IPS DF 4.7 (cell line): ENCODE results near the gene RPL38.

Experiments
- DNase-seq: peaks from one replicate; pipeline ENCODE4 v3.0.0-alpha.2; 2013; ENCODE audit warnings: low spot score; ENCODE audit errors: extremely low read depth

The RPL38 gene

GRCh38 chr17:74224959-74225725, 21.7 kb downstream of the RPL38 start:
- DNase-seq, result no peak

- DNase-seq, result no peak
Measured at GRCh38 chr17:74226252-74226651, 22.8 kb downstream of the RPL38 start.

- no peak for DNase-seq
Measured at GRCh38 chr17:74227271-74228080, 24.0 kb downstream of the RPL38 start.

- no peak for DNase-seq
Measured at GRCh38 chr17:74228306-74228978, 25.0 kb downstream of the RPL38 start.

- DNase-seq, result no peak
Measured at GRCh38 chr17:74230896-74231295, 27.4 kb downstream of the RPL38 start.

- no peak for DNase-seq
Measured at GRCh38 chr17:74231928-74232907, 28.7 kb downstream of the RPL38 start.

GRCh38 chr17:74233937-74234336, 30.5 kb downstream of the RPL38 start:
- DNase-seq, result no peak

GRCh38 chr17:74234486-74234885, 31.0 kb downstream of the RPL38 start:
- no peak for DNase-seq

GRCh38 chr17:74235040-74235581, 31.6 kb downstream of the RPL38 start:
- no peak for DNase-seq

- no peak for DNase-seq
Measured at GRCh38 chr17:74235911-74236371, 32.5 kb downstream of the RPL38 start.

GRCh38 chr17:74237321-74237720, 33.8 kb downstream of the RPL38 start:
- no peak for DNase-seq

- DNase-seq, result no peak
Measured at GRCh38 chr17:74239172-74239571, 35.7 kb downstream of the RPL38 start.

- DNase-seq, result no peak
Measured at GRCh38 chr17:74240618-74241205, 37.2 kb downstream of the RPL38 start.

GRCh38 chr17:74241431-74241830, 38.0 kb downstream of the RPL38 start:
- DNase-seq, result no peak

GRCh38 chr17:74241847-74242246, 38.4 kb downstream of the RPL38 start:
- DNase-seq, result no peak

GRCh38 chr17:74243013-74243755, 39.7 kb downstream of the RPL38 start:
- no peak for DNase-seq

- no peak for DNase-seq
Measured at GRCh38 chr17:74244128-74244527, 40.6 kb downstream of the RPL38 start.

- no peak for DNase-seq
Measured at GRCh38 chr17:74244548-74244947, 41.1 kb downstream of the RPL38 start.

- no peak for DNase-seq
Measured at GRCh38 chr17:74245145-74245831, 41.8 kb downstream of the RPL38 start.
